CD14-positive monocyte (primary cell): ENCODE measurements around the gene ALG14. TPM values are rescaled to one million over a fixed set of nuclear protein-coding genes. Genes with fewer than 3 reads are reported as not detected.
A peak's percentile ranks its signal among the peaks of the same experiment; 100 is the strongest.

Experiments used
- DNase-seq, 3 donors: peaks; one replicate each; pipeline ENCODE4 v3.0.0-alpha.2; 2011 to 2022
- H2AFZ ChIP-seq: 2 replicates; pipeline ENCODE4 v1.6.0; 2012; ENCODE audit warnings: mild to moderate bottlenecking, low read depth, low read length, inconsistent platforms; ENCODE audit not compliant: insufficient read depth, poor library complexity, severe bottlenecking
- H3K27ac ChIP-seq, 2 donors: 1 replicate in 1 of 2; 2 replicates in 1 of 2; pipeline ENCODE4 v1.5.1; 2012 to 2013; ENCODE audit warnings: low read length in 2 of 2, control low read depth in 1 of 2, inconsistent platforms in 1 of 2, low read depth in 1 of 2, mild to moderate bottlenecking in 1 of 2
- H3K27me3 ChIP-seq, 2 donors: one replicate each; pipeline versions ENCODE4 v1.6.0 to v1.6.1; 2011 to 2013; ENCODE audit warnings: low read length in 2 of 2; ENCODE audit not compliant: control insufficient read depth in 2 of 2, insufficient read depth in 2 of 2
- H3K36me3 ChIP-seq, 2 donors: replicated peaks in 1 of 2; 1 replicate in 1 of 2; 2 replicates in 1 of 2; pipeline versions ENCODE4 v1.5.1 to v1.6.1; 2012 to 2013; ENCODE audit warnings: low read length in 2 of 2, control low read depth in 1 of 2, inconsistent platforms in 1 of 2, mild to moderate bottlenecking in 1 of 2; ENCODE audit not compliant: insufficient read depth in 2 of 2, control insufficient read depth in 1 of 2
- H3K4me1 ChIP-seq, 2 donors: 1 replicate in 1 of 2; 2 replicates in 1 of 2; pipeline versions ENCODE4 v1.5.1 to v1.6.1; 2012 to 2013; ENCODE audit warnings: low read length in 2 of 2, control low read depth in 1 of 2, inconsistent platforms in 1 of 2, mild to moderate bottlenecking in 1 of 2, moderate library complexity in 1 of 2; ENCODE audit not compliant: insufficient read depth in 2 of 2, control insufficient read depth in 1 of 2
- H3K4me2 ChIP-seq: replicated peaks from 2 replicates; pipeline ENCODE3; 2012; ENCODE audit warnings: low read length, moderate library complexity, mild to moderate bottlenecking; ENCODE audit not compliant: poor library complexity, severe bottlenecking; ENCODE audit errors: extremely low read depth
- H3K4me3 ChIP-seq, 3 experiments: fragments of 200-600 bp in 1 of 3; sonication (generic) in 1 of 3; replicated peaks in 1 of 3; 1 replicate in 2 of 3; 2 replicates in 1 of 3; pipeline ENCODE4 v1.5.1; 2011 to 2013; ENCODE audit warnings: low read length in 3 of 3, mild to moderate bottlenecking in 3 of 3, control low read depth in 2 of 3, low read depth in 2 of 3, inconsistent platforms in 1 of 3, moderate library complexity in 1 of 3
- H3K79me2 ChIP-seq: 2 replicates; pipeline ENCODE4 v1.6.0; 2012; ENCODE audit warnings: mild to moderate bottlenecking, control low read depth, inconsistent platforms, low read length, moderate library complexity; ENCODE audit not compliant: insufficient read depth
- H3K9ac ChIP-seq: 2 replicates; pipeline ENCODE4 v1.6.0; 2017; ENCODE audit warnings: low read length, mild to moderate bottlenecking; ENCODE audit not compliant: insufficient read depth, poor library complexity, severe bottlenecking
- H3K9me3 ChIP-seq, 2 donors: replicated peaks in 1 of 2; 1 replicate in 1 of 2; 2 replicates in 1 of 2; pipeline versions ENCODE4 v1.5.1 to v1.6.1; 2012 to 2013; ENCODE audit warnings: low read length in 2 of 2, control low read depth in 1 of 2; ENCODE audit not compliant: control insufficient read depth in 1 of 2, insufficient read depth in 1 of 2
- H4K20me1 ChIP-seq: 2 replicates; pipeline ENCODE4 v1.6.0; 2012; ENCODE audit warnings: mild to moderate bottlenecking, low read length, control low read depth, moderate library complexity; ENCODE audit not compliant: insufficient read depth
- H3K27ac Mint-ChIP-seq, 7 donors: one replicate each; pipeline ENCODE4 v1.8.0; 2020; ENCODE audit warnings: mild to moderate bottlenecking in 7 of 7, mixed read lengths in 7 of 7, moderate library complexity in 6 of 7, inconsistent platforms in 2 of 7
- H3K27me3 Mint-ChIP-seq, 3 donors: one replicate each; pipeline ENCODE4 v1.8.0; 2021 to 2022; ENCODE audit warnings: low read depth in 3 of 3, mild to moderate bottlenecking in 3 of 3, mixed read lengths in 3 of 3, moderate library complexity in 3 of 3, inconsistent platforms in 1 of 3
- H3K36me3 Mint-ChIP-seq, 2 donors: one replicate each; pipeline ENCODE4 v1.8.0; 2020; ENCODE audit warnings: mixed read lengths in 2 of 2, inconsistent platforms in 1 of 2, mild to moderate bottlenecking in 1 of 2
- H3K4me1 Mint-ChIP-seq: one replicate; pipeline ENCODE4 v1.8.0; 2020; ENCODE audit warnings: mild to moderate bottlenecking, mixed read lengths
- H3K4me3 Mint-ChIP-seq, 2 donors: one replicate each; pipeline ENCODE4 v1.8.0; 2020; ENCODE audit warnings: mild to moderate bottlenecking in 2 of 2, mixed read lengths in 2 of 2, moderate library complexity in 1 of 2
- H3K9me3 Mint-ChIP-seq, 7 donors: one replicate each; pipeline ENCODE4 v1.8.0; 2020 to 2022; ENCODE audit warnings: mixed read lengths in 7 of 7, mild to moderate bottlenecking in 6 of 7, moderate library complexity in 6 of 7, inconsistent platforms in 2 of 7
- WGBS: methylation state at CpG from one replicate; pipeline ENCODE4 v1.1.5; 2013; ENCODE audit warnings: missing lambda C conversion rate; ENCODE audit not compliant: insufficient coverage; 5-methylcytosine and 5-hydroxymethylcytosine counted together
- intact Hi-C, 2 donors: fragments of 100-400 bp; cut with micrococcal nuclease; formaldehyde crosslinking; loops; one replicate each; pipeline versions ENCODE4 v1.15.0 to v1.15.1; 2023
- polyA plus RNA-seq, 3 donors: library from polyadenylated mRNA; depleted of rRNA in 1 of 3; unstranded in 2 of 3; stranded (reverse) in 1 of 3; fragments of 300-500 nt in 2 of 3; fragments of >200 nt in 1 of 3; fragmentation: Illumina TruSeq in 2 of 3; gene quantifications; 1 replicate in 2 of 3; 2 replicates in 1 of 3; pipeline ENCODE4 v1.2.3, GENCODE V29; 2012 to 2021
- TF ChIP-seq, protein P1 (sequence below): fragments of 200-600 bp; IDR thresholded peaks from one replicate; pipeline ENCODE4 v1.8.0; 2022; ENCODE audit warnings: antibody characterized with exemption, mild to moderate bottlenecking

Gene ALG14
- polyA plus RNA-seq, 3 donors, result 0.27 to 5.5 (median 4.4) TPM

DNA sequence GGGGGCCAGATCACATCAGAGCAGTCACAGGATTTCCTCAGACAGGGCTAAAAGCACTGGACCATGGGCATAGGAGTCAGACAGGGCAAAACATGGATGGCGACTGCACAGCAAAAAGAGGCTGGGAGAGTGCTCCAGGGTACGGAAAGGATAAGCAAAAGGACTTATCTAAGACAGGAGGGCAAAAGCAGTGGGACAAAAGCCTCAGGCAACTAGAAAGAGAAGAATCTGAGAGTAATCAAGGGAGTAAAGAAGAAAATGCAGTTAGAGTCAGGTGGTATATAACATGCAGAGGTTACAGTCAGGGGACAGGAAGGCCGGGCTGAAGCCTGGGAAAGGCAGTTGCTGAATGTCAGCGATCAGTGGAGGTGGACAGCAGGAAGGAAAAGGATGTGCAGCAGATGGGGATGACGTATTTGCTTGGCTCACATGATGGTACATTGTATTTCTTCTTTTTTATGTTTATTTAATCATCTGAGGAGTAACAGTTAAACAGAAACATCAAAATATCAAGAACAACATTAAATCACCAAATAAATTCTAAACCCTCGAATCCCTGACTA, 82.8 kb downstream of the ALG14 start:
- peak overlapping the region in 1 of 7 donors; percentile 66 for H3K27ac Mint-ChIP-seq

DNA sequence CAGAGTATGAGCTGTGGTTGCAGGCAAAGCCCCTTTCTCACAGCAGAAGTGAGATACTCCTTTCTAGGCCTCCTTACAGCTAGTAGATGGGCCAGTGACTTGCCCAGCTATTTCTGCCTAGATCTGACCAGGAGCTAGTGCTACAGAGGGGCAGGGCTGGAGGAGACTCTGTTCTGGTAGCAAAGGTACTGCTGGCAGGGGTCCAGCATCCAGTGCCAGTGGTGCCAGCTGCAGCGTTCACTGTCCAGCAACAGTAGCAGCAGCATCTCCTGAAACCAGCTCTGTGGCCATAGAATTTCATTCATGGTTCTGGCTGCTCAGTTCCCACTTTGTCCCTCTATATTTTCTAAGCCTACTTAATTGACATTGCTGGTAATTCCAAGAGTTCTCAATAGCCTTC, 83.4 kb downstream of the ALG14 start:
- no peak overlapping the region for H3K4me2 ChIP-seq
- Mint-ChIP-seq H3K27ac (no peak overlapping the region), H3K4me3 (no peak overlapping the region), H3K4me1 (no peaks in the 10 kb centered on the region), H3K36me3 (peaks cover 6% of the 10 kb centered on the region in 2 donors), H3K9me3 (no peaks in the 10 kb centered on the region), H3K27me3 (no peaks in the 10 kb centered on the region)
- H3K9ac ChIP-seq, result no peak overlapping the region
- H4K20me1 ChIP-seq, result no peaks in the 10 kb centered on the region
- intact Hi-C loops, result no loop called here
- TF ChIP-seq, protein P1, sequence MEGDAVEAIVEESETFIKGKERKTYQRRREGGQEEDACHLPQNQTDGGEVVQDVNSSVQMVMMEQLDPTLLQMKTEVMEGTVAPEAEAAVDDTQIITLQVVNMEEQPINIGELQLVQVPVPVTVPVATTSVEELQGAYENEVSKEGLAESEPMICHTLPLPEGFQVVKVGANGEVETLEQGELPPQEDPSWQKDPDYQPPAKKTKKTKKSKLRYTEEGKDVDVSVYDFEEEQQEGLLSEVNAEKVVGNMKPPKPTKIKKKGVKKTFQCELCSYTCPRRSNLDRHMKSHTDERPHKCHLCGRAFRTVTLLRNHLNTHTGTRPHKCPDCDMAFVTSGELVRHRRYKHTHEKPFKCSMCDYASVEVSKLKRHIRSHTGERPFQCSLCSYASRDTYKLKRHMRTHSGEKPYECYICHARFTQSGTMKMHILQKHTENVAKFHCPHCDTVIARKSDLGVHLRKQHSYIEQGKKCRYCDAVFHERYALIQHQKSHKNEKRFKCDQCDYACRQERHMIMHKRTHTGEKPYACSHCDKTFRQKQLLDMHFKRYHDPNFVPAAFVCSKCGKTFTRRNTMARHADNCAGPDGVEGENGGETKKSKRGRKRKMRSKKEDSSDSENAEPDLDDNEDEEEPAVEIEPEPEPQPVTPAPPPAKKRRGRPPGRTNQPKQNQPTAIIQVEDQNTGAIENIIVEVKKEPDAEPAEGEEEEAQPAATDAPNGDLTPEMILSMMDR, result no peak
- no peaks in the 10 kb centered on the region for H3K27me3 ChIP-seq
- WGBS, result 100% methylated on average over 1 of the region's 1 CpG
- no peaks in the 10 kb centered on the region for H3K9me3 ChIP-seq
- no peak overlapping the region for H3K27ac ChIP-seq
- H3K4me1 ChIP-seq, result no peaks in the 10 kb centered on the region
- H3K36me3 ChIP-seq, result no peaks in the 10 kb centered on the region
- no peak overlapping the region for H3K4me3 ChIP-seq
- H3K79me2 ChIP-seq, result no peaks in the 10 kb centered on the region
- H2AFZ ChIP-seq, result no peak overlapping the region
- no peak for DNase-seq

More for the DNA sequence above, 82.8 kb downstream of the ALG14 start:
- Mint-ChIP-seq H3K27me3 (no peaks in the 10 kb centered on the region), H3K4me1 (no peaks in the 10 kb centered on the region), H3K4me3 (no peak overlapping the region), H3K36me3 (peaks cover 6 to 7% of the 10 kb centered on the region in 2 donors), H3K9me3 (no peaks in the 10 kb centered on the region)
- H3K4me1 ChIP-seq, result no peaks in the 10 kb centered on the region
- WGBS, result 90% methylated on average over 3 of the region's 6 CpGs
- H3K9ac ChIP-seq, result no peak overlapping the region
- intact Hi-C loops, result no loop called here
- no peaks in the 10 kb centered on the region for H3K36me3 ChIP-seq
- no peak for DNase-seq
- no peak overlapping the region for H3K4me2 ChIP-seq
- no peaks in the 10 kb centered on the region for H3K27me3 ChIP-seq
- H3K4me3 ChIP-seq, result no peak overlapping the region
- TF ChIP-seq, protein P1, result no peak
- no peaks in the 10 kb centered on the region for H3K79me2 ChIP-seq
- H4K20me1 ChIP-seq, result no peaks in the 10 kb centered on the region
- H3K27ac ChIP-seq, result no peak overlapping the region
- no peaks in the 10 kb centered on the region for H3K9me3 ChIP-seq
- H2AFZ ChIP-seq, result no peak overlapping the region
